ENCODE results near the gene TMEM266. TPM values are rescaled to one million over a fixed set of nuclear protein-coding genes. Genes with fewer than 3 reads are reported as not detected.

TMEM266 gene
- total RNA-seq, 1 donor from 2014 or later = 0.16 TPM

GRCh38 chr15:76204916-76205460 lies 145.2 kb downstream of the TMEM266 start:
- Mint-ChIP-seq H3K27ac (no peak overlapping the region), H3K4me1 (no peaks in the 10 kb centered on the region), H3K9me3 (no peaks in the 10 kb centered on the region), H3K4me3 (no peak overlapping the region), H3K27me3 (no peaks in the 10 kb centered on the region), H3K36me3 (ENCODE audit: low read depth) (peaks cover 21% of the 10 kb centered on the region)
- DNase-seq = no peak
- intact Hi-C loops (cut with micrococcal nuclease) = no loop called here
- TF ChIP-seq CTCF (IDR thresholded peaks at IDR 0.05) = no peak
- POLR2A ChIA-PET = interaction anchor here (0.7 kb wide), 1 partner anchor 181 kb away, joined by 5 read pairs; no protein-coding TSS in a partner anchor
- CTCF ChIA-PET = no interaction called here
- ATAC-seq (ENCODE audit: low read depth) = no peak

- ATAC-seq (ENCODE audit: low read depth) (no peak), DNase-seq (no peak)
- no peaks in the 10 kb centered on the region for H3K9me3 Mint-ChIP-seq
- H3K27me3 Mint-ChIP-seq = no peaks in the 10 kb centered on the region
- no peaks in the 10 kb centered on the region for H3K4me1 Mint-ChIP-seq
- no peak overlapping the region for H3K4me3 Mint-ChIP-seq
- H3K27ac Mint-ChIP-seq = no peak overlapping the region
- ChIA-PET CTCF (no interaction called here), POLR2A (no interaction called here)
- no peak for TF ChIP-seq CTCF (IDR thresholded peaks at IDR 0.05)
- intact Hi-C loops (cut with micrococcal nuclease) = no loop called here
- peaks cover 36% of the 10 kb centered on the region for H3K36me3 Mint-ChIP-seq (ENCODE audit: low read depth)
Measured at GRCh38 chr15:76206325-76206976, 146.7 kb downstream of the TMEM266 start.

- no peak overlapping the region for H3K27ac Mint-ChIP-seq
- H3K36me3 Mint-ChIP-seq (ENCODE audit: low read depth) = peaks cover 52% of the 10 kb centered on the region
- DNase-seq = no peak
- no peaks in the 10 kb centered on the region for H3K4me1 Mint-ChIP-seq
- CTCF ChIA-PET = interaction anchor here (1.1 kb wide), 1 partner anchor 17 kb away, joined by 3 read pairs; no protein-coding TSS in a partner anchor
- no peak for ATAC-seq (ENCODE audit: low read depth)
- no peak for TF ChIP-seq CTCF (IDR thresholded peaks at IDR 0.05)
- POLR2A ChIA-PET = no interaction called here
- intact Hi-C loops (cut with micrococcal nuclease) = no loop called here
- H3K9me3 Mint-ChIP-seq = no peaks in the 10 kb centered on the region
- no peaks in the 10 kb centered on the region for H3K27me3 Mint-ChIP-seq
- no peak overlapping the region for H3K4me3 Mint-ChIP-seq
Measured at GRCh38 chr15:76208084-76208785, 148.4 kb downstream of the TMEM266 start.

GRCh38 chr15:76208786-76209424 lies 149.1 kb downstream of the TMEM266 start:
- Mint-ChIP-seq H3K4me1 (no peaks in the 10 kb centered on the region), H3K27me3 (no peaks in the 10 kb centered on the region), H3K27ac (no peak overlapping the region), H3K9me3 (no peaks in the 10 kb centered on the region), H3K4me3 (no peak overlapping the region), H3K36me3 (ENCODE audit: low read depth) (peaks cover 56% of the 10 kb centered on the region)
- TF ChIP-seq CTCF (IDR thresholded peaks at IDR 0.05) = no peak
- ATAC-seq (ENCODE audit: low read depth) (no peak), DNase-seq (no peak)
- intact Hi-C loops (cut with micrococcal nuclease) = no loop called here
- ChIA-PET POLR2A (no interaction called here), CTCF (interaction anchor here (1.1 kb wide), 1 partner anchor 17 kb away, joined by 3 read pairs; no protein-coding TSS in a partner anchor)

- no peak overlapping the region for H3K4me3 Mint-ChIP-seq
- TF ChIP-seq CTCF (IDR thresholded peaks at IDR 0.05) = no peak
- intact Hi-C loops (cut with micrococcal nuclease) = no loop called here
- no peak overlapping the region for H3K27ac Mint-ChIP-seq
- H3K9me3 Mint-ChIP-seq = no peaks in the 10 kb centered on the region
- H3K4me1 Mint-ChIP-seq = no peaks in the 10 kb centered on the region
- ChIA-PET POLR2A (no interaction called here), CTCF (interaction anchor here (1.1 kb wide), 1 partner anchor 18 kb away, joined by 3 read pairs; no protein-coding TSS in a partner anchor)
- no peaks in the 10 kb centered on the region for H3K27me3 Mint-ChIP-seq
- ATAC-seq (ENCODE audit: low read depth) = no peak
- no peak for DNase-seq
- peaks cover 62% of the 10 kb centered on the region for H3K36me3 Mint-ChIP-seq (ENCODE audit: low read depth)
Measured at GRCh38 chr15:76209523-76209922, 149.7 kb downstream of the TMEM266 start.

Measured in activated B cell treated with CpG ODN at 0.5 μM for 24 hours (primary cell).